T-cell (primary cell): ENCODE measurements around the gene LATS2. TPM values are rescaled to one million over a fixed set of nuclear protein-coding genes. Genes with fewer than 3 reads are reported as not detected.

Source experiments
- ATAC-seq, 4 experiments: fragments of 200-7000 bp in 3 of 4; fragments of 150-1000 bp in 1 of 4; cut with Tn5 transposase; replicated peaks in 1 of 4; 1 replicate in 3 of 4; 2 replicates in 1 of 4; pipeline ENCODE4 v1.10.0; 2021; ENCODE audit warnings: moderate library complexity in 3 of 4, mild to moderate bottlenecking in 2 of 4, moderate number of reproducible peaks in 1 of 4
- CTCF ChIA-PET, 2 donors: fragments of 300-600 bp; sonication (Branson Sonifier 250); formaldehyde crosslinking; loops; one replicate each; lab custom pipeline; 2022; ENCODE audit warnings: antibody characterized with exemption in 2 of 2; lab: Charles Lee
- POLR2A ChIA-PET, 2 donors: fragments of 300-600 bp; sonication (Branson Sonifier 250); formaldehyde crosslinking; loops; one replicate each; lab custom pipeline; 2022; ENCODE audit warnings: antibody characterized with exemption in 2 of 2; lab: Charles Lee
- DNase-seq, 35 experiments: peaks; one replicate each; pipeline versions ENCODE4 v3.0.0 to v3.0.0-alpha.2; 2013 to 2023
- H3K27ac ChIP-seq: one replicate; pipeline ENCODE4 v1.5.1; 2013; ENCODE audit warnings: low read length
- H3K27me3 ChIP-seq, 2 experiments: replicated peaks in 1 of 2; 1 replicate in 1 of 2; 2 replicates in 1 of 2; pipeline versions ENCODE4 v1.6.1 to v1.7.0; 2013; ENCODE audit warnings: low read length in 1 of 2, mixed read lengths in 1 of 2; ENCODE audit not compliant: control insufficient read depth in 2 of 2, insufficient read depth in 2 of 2; ENCODE audit errors: extremely low read depth in 1 of 2
- H3K36me3 ChIP-seq, 2 donors: 1 replicate in 1 of 2; 2 replicates in 1 of 2; pipeline versions ENCODE4 v1.6.1 to v1.7.0; 2013; ENCODE audit warnings: low read length in 1 of 2; ENCODE audit not compliant: control insufficient read depth in 2 of 2, insufficient read depth in 1 of 2; ENCODE audit errors: extremely low read depth in 1 of 2
- H3K4me1 ChIP-seq, 2 experiments: 1 replicate in 1 of 2; 2 replicates in 1 of 2; pipeline versions ENCODE4 v1.6.1 to v1.7.0; 2013; ENCODE audit warnings: low read length in 2 of 2, mixed read lengths in 1 of 2; ENCODE audit not compliant: insufficient read depth in 2 of 2, control insufficient read depth in 1 of 2; ENCODE audit errors: extremely low read depth in 1 of 2
- H3K4me3 ChIP-seq, 2 donors: 1 replicate in 1 of 2; 2 replicates in 1 of 2; pipeline versions ENCODE4 v1.5.1 to v1.7.0; 2013; ENCODE audit warnings: mild to moderate bottlenecking in 2 of 2, low read length in 1 of 2, moderate library complexity in 1 of 2; ENCODE audit not compliant: control insufficient read depth in 1 of 2; ENCODE audit errors: extremely low read depth in 1 of 2
- H3K9me3 ChIP-seq: 2 replicates; pipeline ENCODE4 v1.7.0; 2013
- H3K27ac Mint-ChIP-seq, 2 donors: one replicate each; pipeline ENCODE4 v1.8.0; 2020 to 2021; ENCODE audit warnings: mild to moderate bottlenecking in 2 of 2, mixed read lengths in 2 of 2
- H3K27me3 Mint-ChIP-seq, 2 donors: one replicate each; pipeline ENCODE4 v1.8.0; 2021 to 2022; ENCODE audit warnings: mixed read lengths in 2 of 2
- H3K36me3 Mint-ChIP-seq: one replicate; pipeline ENCODE4 v1.8.0; 2021; ENCODE audit warnings: mixed read lengths
- H3K4me1 Mint-ChIP-seq, 3 donors: one replicate each; pipeline ENCODE4 v1.8.0; 2020 to 2022; ENCODE audit warnings: mixed read lengths in 3 of 3, mild to moderate bottlenecking in 1 of 3
- H3K4me3 Mint-ChIP-seq, 3 donors: one replicate each; pipeline ENCODE4 v1.8.0; 2020 to 2022; ENCODE audit warnings: mild to moderate bottlenecking in 3 of 3, mixed read lengths in 3 of 3, moderate library complexity in 3 of 3
- H3K9me3 Mint-ChIP-seq, 3 donors: one replicate each; pipeline ENCODE4 v1.8.0; 2020 to 2022; ENCODE audit warnings: mixed read lengths in 3 of 3
- WGBS: methylation state at CpG from one replicate; pipeline ENCODE4 v1.1.5; 2013; ENCODE audit warnings: missing lambda C conversion rate; ENCODE audit not compliant: insufficient coverage; 5-methylcytosine and 5-hydroxymethylcytosine counted together
- total RNA-seq, 35 experiments: library from RNA in 6 of 35; stranded (reverse) in 6 of 35; fragments of 120-200 nt in 1 of 35; gene quantifications; one replicate each; pipeline versions ENCODE4 v1.2.1 to v1.2.4 and lab custom pipeline; 2013 to 2026

LATS2 gene
- total RNA-seq, 5 donors from 2014 or later (not counting 1 experiment from before 2014, with no cell fraction given): 0.88 to 4.2 (median 2.7) TPM

DNA sequence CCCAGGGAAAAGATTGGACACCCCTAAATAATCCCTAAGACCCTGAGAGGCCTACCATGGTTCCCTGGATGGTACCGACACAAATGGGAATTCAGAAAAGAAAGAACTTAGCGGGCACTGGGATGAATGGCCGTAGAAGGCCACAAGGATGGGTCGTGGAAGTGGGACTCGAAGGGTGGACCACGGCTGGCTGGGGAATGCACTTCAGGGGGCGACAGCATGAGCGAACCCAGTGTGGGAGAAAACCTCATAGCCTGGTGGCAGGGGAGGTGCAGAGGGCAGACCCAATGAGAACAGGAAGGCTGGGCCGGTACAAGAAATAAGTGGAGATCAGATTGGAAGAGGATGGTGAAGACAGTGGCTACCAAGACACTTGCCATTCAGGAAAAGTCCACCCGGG is 28.7 kb downstream of the LATS2 start:
- 91% methylated on average over 9 of the region's 10 CpGs for WGBS
- Histone ChIP-seq H3K4me1 (no peaks in the 10 kb centered on the region), H3K27ac (no peak overlapping the region), H3K4me3 (no peak overlapping the region), H3K9me3 (no peaks in the 10 kb centered on the region), H3K27me3 (peaks cover 0 to 7% of the 10 kb centered on the region in 2 experiments), H3K36me3 (no peaks in the 10 kb centered on the region)
- CTCF ChIA-PET: no interaction called here
- POLR2A ChIA-PET: no interaction called here
- Mint-ChIP-seq H3K4me1 (peaks cover 0 to 2% (median 0%) of the 10 kb centered on the region in 3 donors), H3K4me3 (no peak overlapping the region), H3K9me3 (peaks cover 0 to 2% (median 0%) of the 10 kb centered on the region in 3 donors), H3K27ac (no peak overlapping the region), H3K27me3 (no peaks in the 10 kb centered on the region), H3K36me3 (no peaks in the 10 kb centered on the region)
- ATAC-seq (no peak), DNase-seq (no peak)

GRCh38 chr13:21031594-21032275 is 29.7 kb downstream of the LATS2 start:
- WGBS: 93% methylated on average over 3 of the region's 8 CpGs
- Histone ChIP-seq H3K36me3 (no peaks in the 10 kb centered on the region), H3K4me1 (no peaks in the 10 kb centered on the region), H3K27me3 (peaks cover 0 to 6% of the 10 kb centered on the region in 2 experiments), H3K9me3 (no peaks in the 10 kb centered on the region), H3K27ac (no peak overlapping the region), H3K4me3 (no peak overlapping the region)
- Mint-ChIP-seq H3K27ac (no peak overlapping the region), H3K9me3 (peaks cover 0 to 2% (median 0%) of the 10 kb centered on the region in 3 donors), H3K4me3 (no peak overlapping the region), H3K27me3 (no peaks in the 10 kb centered on the region), H3K4me1 (no peaks in the 10 kb centered on the region), H3K36me3 (no peaks in the 10 kb centered on the region)
- ChIA-PET CTCF (no interaction called here), POLR2A (no interaction called here)
- no peak for DNase-seq
- ATAC-seq: no peak

DNA sequence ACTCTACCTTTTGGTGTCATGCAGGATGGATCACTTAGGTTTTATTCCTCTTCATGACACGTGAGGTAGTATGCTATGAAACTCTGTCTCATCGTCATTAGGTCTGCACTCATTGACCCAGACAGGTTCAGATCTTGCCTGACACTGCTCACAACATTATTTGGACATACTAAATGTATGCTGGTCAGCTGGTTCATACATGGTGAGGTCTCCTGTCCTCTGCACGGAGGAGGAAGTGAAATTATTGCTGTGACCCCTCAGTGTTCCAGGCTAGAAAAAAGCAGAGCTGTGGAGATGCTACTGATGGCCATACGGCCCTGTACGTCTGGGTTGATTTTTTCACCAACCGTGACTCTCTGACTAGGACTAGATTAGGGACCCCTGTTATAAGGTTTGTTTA is 35.8 kb downstream of the LATS2 start:
- H3K27ac ChIP-seq: no peak overlapping the region
- ATAC-seq (no peak), DNase-seq (no peak)
- Mint-ChIP-seq H3K36me3 (no peaks in the 10 kb centered on the region), H3K4me1 (no peaks in the 10 kb centered on the region), H3K27me3 (no peaks in the 10 kb centered on the region), H3K4me3 (no peak overlapping the region), H3K9me3 (peaks cover 0 to 2% (median 0%) of the 10 kb centered on the region in 3 donors), H3K27ac (no peak overlapping the region)
- ChIA-PET CTCF (no interaction called here), POLR2A (no interaction called here)
- H3K27me3 ChIP-seq: no peaks in the 10 kb centered on the region
- WGBS: 81% methylated on average over 2 of the region's 6 CpGs
- no peaks in the 10 kb centered on the region for H3K9me3 ChIP-seq
- H3K4me1 ChIP-seq: no peaks in the 10 kb centered on the region
- H3K4me3 ChIP-seq: no peak overlapping the region
- no peaks in the 10 kb centered on the region for H3K36me3 ChIP-seq

DNA sequence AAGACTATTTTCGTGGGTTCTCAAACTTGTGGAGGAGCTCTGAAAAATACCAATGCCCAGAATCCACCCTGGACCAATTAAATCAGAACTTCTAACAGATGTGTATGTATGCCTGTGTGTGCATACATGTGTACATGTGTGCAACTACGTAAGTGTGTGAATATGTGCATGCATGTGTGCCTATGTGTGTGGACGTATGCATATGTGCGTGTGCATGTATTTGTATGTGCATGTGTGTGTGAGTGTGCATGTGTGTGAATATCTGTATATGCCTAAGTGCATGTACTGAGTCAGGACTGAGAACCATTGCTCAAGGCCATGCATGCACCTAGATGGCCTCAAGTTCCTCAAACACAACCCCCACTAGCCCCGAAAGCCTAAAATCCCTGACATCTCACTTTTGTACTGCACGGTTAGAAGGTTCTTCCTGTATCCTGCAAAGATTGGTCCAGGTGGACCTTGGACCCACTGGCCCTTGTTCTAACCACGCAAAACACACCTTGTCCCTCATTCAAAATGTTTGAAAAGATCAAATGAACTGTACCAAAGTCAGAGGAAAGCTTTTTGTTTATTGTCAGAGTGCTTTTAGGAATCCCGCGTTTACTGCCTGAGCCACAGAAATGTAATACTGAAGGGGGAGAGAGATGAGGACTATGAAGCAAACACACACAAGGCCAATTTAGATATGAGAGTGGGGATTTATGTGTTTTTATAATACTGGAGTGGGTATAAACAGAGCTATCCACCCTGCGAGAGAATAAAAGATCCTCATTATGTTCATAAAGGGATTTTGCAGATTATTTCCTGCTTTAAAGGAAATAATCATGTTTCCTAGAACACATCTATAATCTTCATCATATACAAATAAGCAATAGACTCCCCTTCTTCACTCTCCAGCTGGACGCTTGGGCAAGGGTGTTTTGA is 39.1 kb downstream of the LATS2 start:
- CTCF ChIA-PET: no interaction called here
- no peak overlapping the region for H3K4me3 ChIP-seq
- Mint-ChIP-seq H3K4me1 (peaks cover 0 to 9% (median 3%) of the 10 kb centered on the region in 3 donors), H3K9me3 (no peaks in the 10 kb centered on the region), H3K27ac (no peak overlapping the region), H3K4me3 (no peak overlapping the region), H3K36me3 (no peaks in the 10 kb centered on the region), H3K27me3 (no peaks in the 10 kb centered on the region)
- H3K36me3 ChIP-seq: no peaks in the 10 kb centered on the region
- DNase-seq (no peak), ATAC-seq (no peak)
- H3K9me3 ChIP-seq: no peaks in the 10 kb centered on the region
- POLR2A ChIA-PET: interaction anchor here in 1 of 2 donors (0.5 kb wide), 1 partner anchor 394 kb away, joined by 4 read pairs; no protein-coding TSS in a partner anchor
- H3K4me1 ChIP-seq: peaks cover 0 to 3% of the 10 kb centered on the region in 2 experiments
- no peak overlapping the region for H3K27ac ChIP-seq
- no peaks in the 10 kb centered on the region for H3K27me3 ChIP-seq
- 71% methylated on average over 4 of the region's 11 CpGs for WGBS

DNA sequence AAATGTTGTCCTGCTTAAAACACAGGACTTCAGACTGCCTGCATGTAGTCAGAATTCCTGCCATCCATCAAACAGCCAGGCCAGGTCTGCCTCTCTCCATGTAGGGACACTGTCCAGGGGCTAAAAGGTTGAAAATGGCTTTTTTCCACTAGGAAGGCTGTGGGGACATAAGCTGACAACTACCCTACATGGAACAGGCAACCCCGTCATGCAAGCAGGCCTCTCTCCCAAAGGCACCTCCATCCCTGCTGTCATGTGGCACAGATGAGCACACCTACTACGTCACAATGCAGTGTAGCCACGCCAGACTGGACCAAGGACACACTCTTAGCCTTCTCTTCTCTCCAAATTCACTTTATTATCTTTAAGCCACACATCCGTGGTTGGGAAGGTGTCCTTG is 40.8 kb downstream of the LATS2 start:
- Histone ChIP-seq H3K9me3 (no peaks in the 10 kb centered on the region), H3K27ac (no peak overlapping the region), H3K27me3 (no peaks in the 10 kb centered on the region), H3K36me3 (no peaks in the 10 kb centered on the region), H3K4me1 (peaks cover 0 to 3% of the 10 kb centered on the region in 2 experiments), H3K4me3 (no peak overlapping the region)
- H3K4me3 Mint-ChIP-seq: no peak overlapping the region
- ATAC-seq: no peak
- no peak for DNase-seq
- no peaks in the 10 kb centered on the region for H3K27me3 Mint-ChIP-seq
- no peaks in the 10 kb centered on the region for H3K36me3 Mint-ChIP-seq
- WGBS: 92% methylated on average over 2 of the region's 4 CpGs
- no peak overlapping the region for H3K27ac Mint-ChIP-seq
- CTCF ChIA-PET: interaction anchor here in 1 of 2 donors (0.6 kb wide), 1 partner anchor 623 kb away, joined by 6 read pairs; no protein-coding TSS in a partner anchor
- H3K9me3 Mint-ChIP-seq: no peaks in the 10 kb centered on the region
- H3K4me1 Mint-ChIP-seq: peaks cover 0 to 19% (median 13%) of the 10 kb centered on the region in 3 donors
- POLR2A ChIA-PET: no interaction called here

DNA sequence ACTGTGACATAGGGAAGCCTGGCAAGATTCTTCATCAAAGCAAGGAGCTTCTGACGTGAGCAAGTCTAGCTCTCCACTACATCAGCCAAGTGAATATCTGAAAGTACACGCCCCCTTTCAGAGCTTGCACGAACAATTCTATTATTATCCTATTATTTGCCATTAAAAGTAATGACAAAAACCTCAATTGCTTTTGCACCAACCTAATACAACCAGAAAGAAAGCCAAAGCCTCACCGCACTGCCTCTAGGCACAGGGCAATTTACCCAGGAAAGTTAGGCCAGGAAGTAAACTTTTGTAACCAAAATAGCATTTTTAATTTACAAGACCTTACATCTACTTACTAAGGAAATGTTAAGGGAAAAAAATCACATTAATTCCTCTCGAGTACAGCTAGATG is 41.2 kb downstream of the LATS2 start:
- Mint-ChIP-seq H3K4me1 (peaks cover 0 to 19% (median 13%) of the 10 kb centered on the region in 3 donors), H3K36me3 (no peaks in the 10 kb centered on the region), H3K27ac (no peak overlapping the region), H3K27me3 (no peaks in the 10 kb centered on the region), H3K4me3 (no peak overlapping the region), H3K9me3 (no peaks in the 10 kb centered on the region)
- H3K4me3 ChIP-seq: no peak overlapping the region
- no peaks in the 10 kb centered on the region for H3K9me3 ChIP-seq
- H3K4me1 ChIP-seq: peaks cover 0 to 3% of the 10 kb centered on the region in 2 experiments
- POLR2A ChIA-PET: no interaction called here
- no peaks in the 10 kb centered on the region for H3K36me3 ChIP-seq
- WGBS: 81% methylated on average over 3 of the region's 5 CpGs
- no peak for DNase-seq
- CTCF ChIA-PET: interaction anchor here in 1 of 2 donors (0.7 kb wide), 1 partner anchor 298 kb away, joined by 4 read pairs; no protein-coding TSS in a partner anchor
- H3K27me3 ChIP-seq: no peaks in the 10 kb centered on the region
- no peak for ATAC-seq
- no peak overlapping the region for H3K27ac ChIP-seq
